ENCODE results near the gene ABCG4. TPM values are rescaled to one million over a fixed set of nuclear protein-coding genes. Genes with fewer than 3 reads are reported as not detected.
A peak's percentile ranks its signal among the peaks of the same experiment; 100 is the strongest.

The ABCG4 gene
- total RNA-seq, 4 donors from 2014 or later: 0.13 to 1.6 (median 0.82) TPM

DNA sequence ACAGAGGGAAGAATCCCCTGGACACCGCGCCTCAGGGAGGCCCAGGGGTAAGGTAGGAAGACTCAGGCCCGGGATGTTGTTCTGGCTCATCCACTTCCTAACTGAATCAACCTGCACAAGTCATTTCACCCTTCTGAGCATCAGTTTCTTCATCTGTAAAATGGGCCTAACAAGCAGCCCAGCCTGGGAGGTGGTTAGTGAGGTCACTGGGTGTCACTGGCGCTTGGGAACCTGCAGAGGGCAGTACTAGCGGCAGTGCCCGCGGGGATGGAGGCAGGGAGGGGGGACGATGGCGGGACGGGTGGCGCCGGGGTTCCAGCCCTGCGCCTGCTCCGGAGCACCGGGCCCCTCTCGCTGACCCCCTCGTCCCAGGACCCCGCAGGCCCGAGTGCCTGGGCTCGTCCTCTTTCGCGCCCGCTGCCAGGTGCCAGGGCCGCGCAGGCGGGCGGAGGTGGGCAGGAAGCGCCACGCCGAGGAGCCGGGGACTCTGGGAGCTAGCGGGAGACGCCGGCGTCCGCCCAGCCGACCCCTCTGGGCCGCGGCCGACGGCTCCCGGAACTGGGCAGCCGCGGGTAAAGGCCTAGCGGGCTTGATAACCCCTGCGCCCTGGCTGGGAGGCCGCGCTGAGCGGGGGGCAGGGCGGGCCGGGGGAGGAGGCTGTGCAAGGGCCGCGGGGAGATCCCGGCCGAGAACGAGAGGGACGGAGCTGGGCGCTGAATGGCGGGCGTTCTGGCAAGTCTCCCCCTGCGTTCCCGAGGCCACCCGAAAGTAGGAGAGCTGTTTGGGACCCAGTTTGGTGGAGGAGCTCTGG, 19.8 kb downstream of the ABCG4 start, which contains the start of gene NLRX1:
NLRX1 (plus strand) TSS at position 255 of the 811 bp plus-strand sequence. CDS start 2,679 bp downstream, outside the sequence.
- H3K9me3 ChIP-seq: no peaks in the 10 kb centered on the region
- peak; percentile 79 to 86 for DNase-seq
- H3K27ac ChIP-seq: peak within 1 kb of the TSS; percentile 86 to 98 (median 88)
- intact Hi-C loops (cut with DNase I): no loop called here
- no peaks in the 10 kb centered on the region for H3K36me3 ChIP-seq
- TF ChIP-seq POLR2A (IDR thresholded peaks at IDR 0.05) (peak in 1 of 2 donors; percentile 72), CTCF (IDR thresholded peaks at IDR 0.05) (peak; percentile 68 to 92 (median 82))
- H3K4me3 ChIP-seq (replicated peaks in 1 of 3): peak within 1 kb of the TSS; percentile 61 to 80 (median 79)
- no peaks in the 10 kb centered on the region for H3K27me3 ChIP-seq
- peaks cover 32 to 41% of the 10 kb centered on the region in 2 donors for H3K4me1 ChIP-seq
- WGBS, 2 donors: 14 to 15% methylated on average over 14 to 17 of the region's 63 CpGs

GRCh38 chr11:119169282-119169719, 20.4 kb downstream of the ABCG4 start:
- WGBS, 2 donors: 14 to 22% methylated on average over 13 to 15 of the region's 15 CpGs
- Histone ChIP-seq H3K27ac (peak overlapping the region; percentile 86 to 98 (median 88)), H3K27me3 (no peaks in the 10 kb centered on the region), H3K4me3 (replicated peaks in 1 of 3) (peak overlapping the region; percentile 61 to 80 (median 79)), H3K4me1 (peaks cover 32 to 41% of the 10 kb centered on the region in 2 donors), H3K9me3 (no peaks in the 10 kb centered on the region), H3K36me3 (peaks cover 0 to 3% of the 10 kb centered on the region in 2 donors)
- TF ChIP-seq POLR2A (IDR thresholded peaks at IDR 0.05) (peak in 1 of 2 donors; percentile 28), CTCF (IDR thresholded peaks at IDR 0.05) (no peak)
- peak; percentile 47 to 51 for DNase-seq
- intact Hi-C loops (cut with DNase I): no loop called here

- peaks cover 9 to 15% of the 10 kb centered on the region in 2 donors for H3K4me1 ChIP-seq
- DNase-seq: no peak
- no peak overlapping the region for H3K27ac ChIP-seq
- no peak overlapping the region for H3K4me3 ChIP-seq (replicated peaks in 1 of 3)
- WGBS, 2 donors: 94 to 100% methylated on average over 2 of the region's 2 CpGs
- no peaks in the 10 kb centered on the region for H3K9me3 ChIP-seq
- H3K36me3 ChIP-seq: peaks cover 0 to 8% of the 10 kb centered on the region in 2 donors
- intact Hi-C loops (cut with DNase I): no loop called here
- TF ChIP-seq CTCF (IDR thresholded peaks at IDR 0.05) (no peak), POLR2A (IDR thresholded peaks at IDR 0.05) (no peak)
- H3K27me3 ChIP-seq: no peaks in the 10 kb centered on the region
These were observed 23.7 kb downstream of the ABCG4 start for GRCh38 chr11:119172513-119172912.

DNA sequence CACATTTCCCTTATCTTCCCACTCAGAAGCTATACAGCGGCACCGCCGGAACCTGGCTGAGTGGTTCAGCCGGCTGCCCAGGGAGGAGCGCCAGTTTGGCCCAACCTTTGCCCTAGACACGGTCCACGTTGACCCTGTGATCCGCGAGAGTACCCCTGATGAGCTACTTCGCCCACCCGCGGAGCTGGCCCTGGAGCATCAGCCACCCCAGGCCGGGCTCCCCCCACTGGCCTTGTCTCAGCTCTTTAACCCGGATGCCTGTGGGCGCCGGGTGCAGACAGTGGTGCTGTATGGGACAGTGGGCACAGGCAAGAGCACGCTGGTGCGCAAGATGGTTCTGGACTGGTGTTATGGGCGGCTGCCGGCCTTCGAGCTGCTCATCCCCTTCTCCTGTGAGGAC, 24.6 kb downstream of the ABCG4 start:
- TF ChIP-seq CTCF (IDR thresholded peaks at IDR 0.05) (no peak), POLR2A (IDR thresholded peaks at IDR 0.05) (no peak)
- WGBS, 2 donors: 96 to 97% methylated on average over 17 to 18 of the region's 21 CpGs

More for the DNA sequence above, 24.6 kb downstream of the ABCG4 start:
- H3K27ac ChIP-seq: no peak overlapping the region
- H3K9me3 ChIP-seq: no peaks in the 10 kb centered on the region
- intact Hi-C loops (cut with DNase I): no loop called here
- H3K36me3 ChIP-seq: peaks cover 5 to 10% of the 10 kb centered on the region in 2 donors
- no peak overlapping the region for H3K4me3 ChIP-seq (replicated peaks in 1 of 3)
- DNase-seq: no peak
- no peaks in the 10 kb centered on the region for H3K27me3 ChIP-seq
- H3K4me1 ChIP-seq: peaks cover 0 to 5% of the 10 kb centered on the region in 2 donors

All from thyroid gland (tissue), 4 donors.